ENCODE results near the gene SIX4.

The SIX4 gene

DNA sequence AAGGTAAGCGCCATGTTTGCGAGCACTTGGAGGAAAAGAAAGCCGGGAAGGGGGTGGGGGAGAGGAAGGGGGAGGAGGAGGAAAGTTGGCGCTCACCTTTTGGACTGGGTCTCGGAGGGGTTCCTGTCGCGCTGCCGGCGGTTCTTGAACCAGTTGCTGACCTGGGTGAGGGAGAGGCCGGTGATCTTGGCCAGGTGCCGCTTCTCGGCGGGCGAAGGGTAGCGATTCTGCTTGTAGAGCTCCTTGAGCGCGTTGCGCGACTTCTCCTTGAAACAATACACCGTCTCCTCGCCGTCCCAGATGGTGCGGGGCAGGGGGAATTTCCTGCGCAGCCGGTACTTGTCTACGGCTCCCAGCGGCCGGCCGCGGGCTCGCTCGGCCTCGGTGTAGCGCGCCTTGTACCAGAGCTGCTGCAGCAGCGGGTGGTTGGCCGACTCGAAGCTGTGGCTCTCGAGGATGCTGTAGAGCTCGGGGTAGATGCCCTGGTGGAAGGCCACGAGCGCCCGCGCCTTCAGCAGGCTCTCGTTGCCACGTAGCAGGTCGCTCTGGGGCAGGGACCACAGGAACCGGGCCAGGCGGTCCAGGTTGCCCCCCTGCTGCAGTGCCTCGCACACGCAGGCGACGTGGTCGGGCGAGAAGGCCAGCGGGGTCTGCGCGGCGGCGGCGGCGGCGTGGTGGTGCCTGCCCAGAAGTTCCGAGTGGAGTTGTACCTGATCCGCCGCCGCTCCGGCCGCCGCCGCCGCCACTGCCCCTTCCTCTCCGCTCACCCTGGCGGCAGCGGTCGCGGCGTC, 840 bp downstream of the SIX4 start:
- Mint-ChIP-seq H3K27ac (peak overlapping the region; percentile 98), H3K4me3 (peak overlapping the region; percentile 96), H3K9me3 (peaks cover 24% of the 10 kb centered on the region), H3K36me3 (ENCODE audit: low read depth) (peaks cover 42% of the 10 kb centered on the region), H3K4me1 (peaks cover 45% of the 10 kb centered on the region), H3K27me3 (ENCODE audit: low read depth, poor library complexity) (no peaks in the 10 kb centered on the region)
- TF ChIP-seq, protein P1, sequence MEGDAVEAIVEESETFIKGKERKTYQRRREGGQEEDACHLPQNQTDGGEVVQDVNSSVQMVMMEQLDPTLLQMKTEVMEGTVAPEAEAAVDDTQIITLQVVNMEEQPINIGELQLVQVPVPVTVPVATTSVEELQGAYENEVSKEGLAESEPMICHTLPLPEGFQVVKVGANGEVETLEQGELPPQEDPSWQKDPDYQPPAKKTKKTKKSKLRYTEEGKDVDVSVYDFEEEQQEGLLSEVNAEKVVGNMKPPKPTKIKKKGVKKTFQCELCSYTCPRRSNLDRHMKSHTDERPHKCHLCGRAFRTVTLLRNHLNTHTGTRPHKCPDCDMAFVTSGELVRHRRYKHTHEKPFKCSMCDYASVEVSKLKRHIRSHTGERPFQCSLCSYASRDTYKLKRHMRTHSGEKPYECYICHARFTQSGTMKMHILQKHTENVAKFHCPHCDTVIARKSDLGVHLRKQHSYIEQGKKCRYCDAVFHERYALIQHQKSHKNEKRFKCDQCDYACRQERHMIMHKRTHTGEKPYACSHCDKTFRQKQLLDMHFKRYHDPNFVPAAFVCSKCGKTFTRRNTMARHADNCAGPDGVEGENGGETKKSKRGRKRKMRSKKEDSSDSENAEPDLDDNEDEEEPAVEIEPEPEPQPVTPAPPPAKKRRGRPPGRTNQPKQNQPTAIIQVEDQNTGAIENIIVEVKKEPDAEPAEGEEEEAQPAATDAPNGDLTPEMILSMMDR (IDR thresholded peaks at IDR 0.05): no peak
- peak; percentile 64 for DNase-seq

DNA sequence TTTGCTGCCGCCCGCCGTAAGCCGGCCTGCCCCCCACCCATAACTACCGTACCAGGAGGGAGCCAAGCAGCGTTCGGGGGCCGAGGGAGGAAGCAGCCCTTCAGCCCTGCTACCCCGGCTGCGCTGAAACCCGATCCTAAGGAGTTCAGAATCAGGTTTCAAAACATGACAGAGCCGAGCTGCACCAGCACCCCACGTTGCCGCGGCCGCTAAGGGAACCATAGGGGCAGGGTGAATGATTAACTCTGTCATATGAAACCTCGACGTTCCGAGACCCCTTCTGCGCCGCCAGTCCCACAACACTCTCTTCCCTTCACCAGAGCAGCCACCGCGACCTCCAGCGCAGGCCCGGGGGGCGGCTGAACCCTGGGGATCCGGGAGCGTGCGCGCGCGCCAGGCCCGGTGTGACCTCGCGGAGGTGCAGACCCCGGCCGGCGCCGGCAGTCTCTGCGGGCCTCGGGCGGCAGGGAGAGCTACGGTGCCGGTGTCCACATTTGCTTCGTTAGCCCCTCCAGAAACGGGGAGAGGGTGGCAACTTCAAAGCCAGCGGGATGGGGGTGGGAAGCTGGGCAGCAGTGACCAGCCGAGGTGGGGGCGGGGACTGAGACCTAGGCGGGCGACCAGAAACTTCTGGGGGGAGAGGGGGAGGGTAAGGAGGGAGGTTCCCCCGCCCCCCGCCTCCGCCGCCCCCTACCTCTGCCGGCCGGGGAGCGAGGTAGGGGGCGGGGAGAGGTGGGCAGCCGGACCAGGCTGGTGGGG, 1.6 kb downstream of the SIX4 start:
- H3K4me3 Mint-ChIP-seq: peak overlapping the region; percentile 96
- H3K9me3 Mint-ChIP-seq: peaks cover 16% of the 10 kb centered on the region
- TF ChIP-seq, protein P1 (IDR thresholded peaks at IDR 0.05): no peak
- no peaks in the 10 kb centered on the region for H3K27me3 Mint-ChIP-seq (ENCODE audit: low read depth, poor library complexity)
- H3K4me1 Mint-ChIP-seq: peaks cover 48% of the 10 kb centered on the region
- peak; percentile 79 for DNase-seq
- peak overlapping the region; percentile 97 for H3K27ac Mint-ChIP-seq
- peaks cover 37% of the 10 kb centered on the region for H3K36me3 Mint-ChIP-seq (ENCODE audit: low read depth)

DNA sequence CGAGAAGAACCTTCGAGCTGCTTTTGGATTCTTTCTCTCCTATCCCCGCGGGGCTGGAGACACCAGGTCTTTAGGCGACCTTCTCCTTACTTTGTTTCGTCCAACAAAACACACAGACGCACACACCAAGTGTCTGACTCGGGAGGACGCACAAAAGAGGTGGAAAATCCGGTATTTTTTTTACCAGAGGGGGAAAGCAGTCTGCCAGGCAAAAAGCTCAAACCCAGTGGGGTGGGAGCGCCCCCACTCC, 2.1 kb downstream of the SIX4 start:
- peak overlapping the region; percentile 97 for H3K27ac Mint-ChIP-seq
- H3K9me3 Mint-ChIP-seq: peaks cover 11% of the 10 kb centered on the region
- peaks cover 48% of the 10 kb centered on the region for H3K4me1 Mint-ChIP-seq
- peak overlapping the region; percentile 96 for H3K4me3 Mint-ChIP-seq
- H3K27me3 Mint-ChIP-seq (ENCODE audit: low read depth, poor library complexity): no peaks in the 10 kb centered on the region
- TF ChIP-seq, protein P1 (IDR thresholded peaks at IDR 0.05): no peak
- peaks cover 32% of the 10 kb centered on the region for H3K36me3 Mint-ChIP-seq (ENCODE audit: low read depth)
- DNase-seq: no peak

DNA sequence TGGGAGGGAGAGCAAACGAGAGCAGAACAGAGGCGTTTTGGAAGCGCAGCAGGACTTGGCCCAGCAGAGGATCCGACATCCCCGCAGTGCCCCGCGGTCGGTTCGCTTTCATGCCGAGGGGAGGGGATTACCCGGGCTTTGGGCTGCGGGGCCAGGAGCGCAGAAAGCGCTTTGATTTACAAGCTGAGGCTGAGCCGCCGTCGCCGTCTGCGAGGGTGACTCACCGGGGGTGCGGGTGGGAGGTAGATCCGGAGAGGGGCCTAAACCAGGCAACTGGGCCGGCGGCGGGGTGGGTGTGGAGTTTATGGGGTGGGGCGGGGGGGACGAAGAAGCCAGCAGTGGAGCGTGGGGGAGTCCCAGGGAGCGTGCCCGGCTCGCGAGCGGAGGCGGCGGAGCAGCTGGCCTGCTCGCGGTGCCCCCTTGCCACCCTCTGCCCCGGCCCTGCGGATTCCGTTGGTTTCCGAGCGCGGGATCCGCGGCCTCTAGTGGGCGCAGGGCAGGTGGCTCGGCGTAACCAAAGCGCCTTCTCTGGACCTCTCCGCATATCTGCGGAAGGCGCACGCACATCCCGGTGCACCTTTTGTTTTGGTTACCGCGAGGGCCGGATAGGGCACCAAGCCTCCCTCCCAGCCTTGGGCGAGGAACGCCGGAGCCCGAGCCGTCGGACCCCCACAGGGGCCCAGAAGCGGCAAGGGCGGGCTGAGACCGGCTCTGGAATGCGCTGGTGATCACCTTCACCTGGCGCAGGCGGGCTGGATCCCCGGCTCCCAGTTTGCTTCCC, 2.6 kb downstream of the SIX4 start:
- H3K9me3 Mint-ChIP-seq: peaks cover 7% of the 10 kb centered on the region
- TF ChIP-seq, protein P1 (IDR thresholded peaks at IDR 0.05): no peak
- peak overlapping the region; percentile 97 for H3K27ac Mint-ChIP-seq
- DNase-seq: peak; percentile 75
- peaks cover 48% of the 10 kb centered on the region for H3K4me1 Mint-ChIP-seq
- peaks cover 26% of the 10 kb centered on the region for H3K36me3 Mint-ChIP-seq (ENCODE audit: low read depth)
- peak overlapping the region; percentile 96 for H3K4me3 Mint-ChIP-seq
- no peaks in the 10 kb centered on the region for H3K27me3 Mint-ChIP-seq (ENCODE audit: low read depth, poor library complexity)

DNA sequence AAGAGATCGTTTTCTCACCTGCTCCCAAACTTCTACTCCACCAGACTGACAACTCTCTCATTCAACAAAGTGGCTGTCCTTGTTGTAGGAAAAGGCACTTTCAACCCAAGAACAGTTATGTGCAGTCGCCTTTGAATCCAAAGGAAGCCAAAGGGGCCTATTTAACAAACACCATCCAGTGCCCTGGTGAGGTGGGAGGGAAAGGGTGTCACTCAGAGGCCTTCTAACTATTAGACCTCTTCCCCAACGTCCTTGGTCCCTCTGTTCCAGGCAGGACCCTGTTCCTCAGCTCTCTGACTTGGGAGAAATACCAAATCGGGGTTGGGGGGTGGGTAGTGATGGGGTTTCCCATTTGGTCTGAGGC, 3.2 kb downstream of the SIX4 start:
- Mint-ChIP-seq H3K36me3 (ENCODE audit: low read depth) (peaks cover 21% of the 10 kb centered on the region), H3K4me1 (peaks cover 48% of the 10 kb centered on the region), H3K27me3 (ENCODE audit: low read depth, poor library complexity) (no peaks in the 10 kb centered on the region), H3K4me3 (peak overlapping the region; percentile 96), H3K9me3 (peaks cover 7% of the 10 kb centered on the region), H3K27ac (peak overlapping the region; percentile 84)
- TF ChIP-seq, protein P1 (IDR thresholded peaks at IDR 0.05): no peak
- no peak for DNase-seq
